Progenitor cell of endocrine pancreas (in vitro differentiated cells): ENCODE data around the gene PHACTR1. TPM values are rescaled to one million over a fixed set of nuclear protein-coding genes. Genes with fewer than 3 reads are reported as not detected.
"Not testable (repeated sequence)": the region's sequence is repeated elsewhere in the genome, so short reads cannot be mapped to it uniquely, and the experiment has no call there.

Experiments used
- DNase-seq: peaks from one replicate; pipeline ENCODE4 v3.0.0; 2021; ENCODE audit warnings: low spot score; ENCODE audit not compliant: unreplicated experiment
- H3K27ac Mint-ChIP-seq: 2 replicates; pipeline ENCODE4 v1.8.0; 2021; ENCODE audit warnings: mild to moderate bottlenecking, moderate library complexity, mixed read lengths
- H3K27me3 Mint-ChIP-seq: 2 replicates; pipeline ENCODE4 v1.8.0; 2021; ENCODE audit warnings: mixed read lengths
- H3K36me3 Mint-ChIP-seq: 2 replicates; pipeline ENCODE4 v1.8.0; 2022; ENCODE audit warnings: mixed read lengths; ENCODE audit not compliant: insufficient read depth
- H3K4me1 Mint-ChIP-seq: 2 replicates; pipeline ENCODE4 v1.8.0; 2021; ENCODE audit warnings: low read depth, mixed read lengths
- H3K4me3 Mint-ChIP-seq: 2 replicates; pipeline ENCODE4 v1.8.0; 2021; ENCODE audit warnings: low read depth, mild to moderate bottlenecking, moderate library complexity, mixed read lengths
- H3K9me3 Mint-ChIP-seq: 2 replicates; pipeline ENCODE4 v1.8.0; 2021; ENCODE audit warnings: low read depth, mixed read lengths
- total RNA-seq: library from RNA; stranded (reverse); gene quantifications from 2 replicates; pipeline ENCODE4 v1.2.1, GENCODE V29; 2021
- TF ChIP-seq, protein P1 (sequence below): fragments of 200-600 bp; sonication (generic); IDR thresholded peaks from one replicate; pipeline ENCODE4 v1.5.0; 2021; ENCODE audit warnings: antibody characterized with exemption, mild to moderate bottlenecking; ENCODE audit not compliant: unreplicated experiment

The PHACTR1 gene
- total RNA-seq, 1 donor from 2014 or later = 8.6 TPM

- Mint-ChIP-seq H3K4me1 (no peaks in the 10 kb centered on the region), H3K9me3 (no peaks in the 10 kb centered on the region)
- DNase-seq = no peak
Observed at GRCh38 chr6:12944001-12944400, 227.4 kb downstream of the PHACTR1 start.

DNA sequence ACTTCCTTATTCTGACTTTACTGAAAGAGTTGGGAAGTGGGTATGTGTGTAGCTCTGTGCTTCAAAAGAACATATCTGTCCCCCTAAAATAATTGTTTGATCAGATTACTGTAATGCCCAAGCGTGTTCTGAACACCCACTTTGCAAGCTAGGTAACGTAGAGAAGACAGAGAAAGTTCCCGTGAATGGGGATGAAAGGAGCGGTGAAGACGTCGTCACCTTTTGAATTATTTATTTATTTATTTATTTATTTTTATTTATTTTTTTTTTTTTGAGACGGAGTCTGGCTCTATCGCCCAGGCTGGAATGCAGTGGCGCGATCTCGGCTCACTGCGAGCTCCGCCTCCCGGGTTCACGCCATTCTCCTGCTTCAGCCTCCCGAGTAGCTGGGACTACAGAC, 228.0 kb downstream of the PHACTR1 start:
- H3K27me3 Mint-ChIP-seq, H3K9me3 Mint-ChIP-seq, H3K4me1 Mint-ChIP-seq, DNase-seq, H3K4me3 Mint-ChIP-seq, H3K27ac Mint-ChIP-seq, H3K36me3 Mint-ChIP-seq: not testable (repeated sequence)

More at GRCh38 chr6:12944001-12944400, 227.4 kb downstream of the PHACTR1 start:
- no peaks in the 10 kb centered on the region for H3K36me3 Mint-ChIP-seq
- no peak overlapping the region for H3K27ac Mint-ChIP-seq
- H3K27me3 Mint-ChIP-seq = no peaks in the 10 kb centered on the region
- TF ChIP-seq, protein P1, sequence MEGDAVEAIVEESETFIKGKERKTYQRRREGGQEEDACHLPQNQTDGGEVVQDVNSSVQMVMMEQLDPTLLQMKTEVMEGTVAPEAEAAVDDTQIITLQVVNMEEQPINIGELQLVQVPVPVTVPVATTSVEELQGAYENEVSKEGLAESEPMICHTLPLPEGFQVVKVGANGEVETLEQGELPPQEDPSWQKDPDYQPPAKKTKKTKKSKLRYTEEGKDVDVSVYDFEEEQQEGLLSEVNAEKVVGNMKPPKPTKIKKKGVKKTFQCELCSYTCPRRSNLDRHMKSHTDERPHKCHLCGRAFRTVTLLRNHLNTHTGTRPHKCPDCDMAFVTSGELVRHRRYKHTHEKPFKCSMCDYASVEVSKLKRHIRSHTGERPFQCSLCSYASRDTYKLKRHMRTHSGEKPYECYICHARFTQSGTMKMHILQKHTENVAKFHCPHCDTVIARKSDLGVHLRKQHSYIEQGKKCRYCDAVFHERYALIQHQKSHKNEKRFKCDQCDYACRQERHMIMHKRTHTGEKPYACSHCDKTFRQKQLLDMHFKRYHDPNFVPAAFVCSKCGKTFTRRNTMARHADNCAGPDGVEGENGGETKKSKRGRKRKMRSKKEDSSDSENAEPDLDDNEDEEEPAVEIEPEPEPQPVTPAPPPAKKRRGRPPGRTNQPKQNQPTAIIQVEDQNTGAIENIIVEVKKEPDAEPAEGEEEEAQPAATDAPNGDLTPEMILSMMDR = no peak
- no peak overlapping the region for H3K4me3 Mint-ChIP-seq

- TF ChIP-seq, protein P1 = no peak
- Mint-ChIP-seq H3K4me1 (peaks cover 2% of the 10 kb centered on the region), H3K4me3 (no peak overlapping the region), H3K36me3 (no peaks in the 10 kb centered on the region), H3K9me3 (no peaks in the 10 kb centered on the region), H3K27ac (no peak overlapping the region), H3K27me3 (peaks cover 3% of the 10 kb centered on the region)
- no peak for DNase-seq
Observed at GRCh38 chr6:12947151-12947871, 230.7 kb downstream of the PHACTR1 start.

GRCh38 chr6:12947967-12948366, 231.4 kb downstream of the PHACTR1 start:
- H3K9me3 Mint-ChIP-seq = no peaks in the 10 kb centered on the region

GRCh38 chr6:12950976-12951375, 234.4 kb downstream of the PHACTR1 start:
- TF ChIP-seq, protein P1 = no peak

More at GRCh38 chr6:12947967-12948366, 231.4 kb downstream of the PHACTR1 start:
- Mint-ChIP-seq H3K36me3 (no peaks in the 10 kb centered on the region), H3K27ac (no peak overlapping the region), H3K27me3 (peaks cover 4% of the 10 kb centered on the region), H3K4me3 (no peak overlapping the region), H3K4me1 (peaks cover 4% of the 10 kb centered on the region)
- TF ChIP-seq, protein P1 = no peak
- no peak for DNase-seq

GRCh38 chr6:12951415-12951814, 234.8 kb downstream of the PHACTR1 start:
- DNase-seq = no peak
- Mint-ChIP-seq H3K27ac (no peak overlapping the region), H3K4me3 (no peak overlapping the region), H3K27me3 (peaks cover 27% of the 10 kb centered on the region), H3K4me1 (peaks cover 7% of the 10 kb centered on the region), H3K36me3 (no peaks in the 10 kb centered on the region), H3K9me3 (no peaks in the 10 kb centered on the region)
- TF ChIP-seq, protein P1 = no peak

More at GRCh38 chr6:12950976-12951375, 234.4 kb downstream of the PHACTR1 start:
- no peaks in the 10 kb centered on the region for H3K9me3 Mint-ChIP-seq
- no peak for DNase-seq
- H3K36me3 Mint-ChIP-seq = no peaks in the 10 kb centered on the region
- no peak overlapping the region for H3K27ac Mint-ChIP-seq
- peaks cover 4% of the 10 kb centered on the region for H3K4me1 Mint-ChIP-seq
- no peak overlapping the region for H3K4me3 Mint-ChIP-seq
- H3K27me3 Mint-ChIP-seq = peaks cover 22% of the 10 kb centered on the region
